Esophagus muscularis mucosa (tissue), 4 donors: Measurements from ENCODE around the gene EEF1E1. TPM values are rescaled to one million over a fixed set of nuclear protein-coding genes. Genes with fewer than 3 reads are reported as not detected.

Experiments
- DNase-seq: peaks from one replicate; pipeline ENCODE4 v3.0.0-alpha.2; 2017; ENCODE audit errors: extremely low spot score
- H3K27ac ChIP-seq, 4 donors: fragments of 200-600 bp; sonication (generic); replicated peaks in 1 of 4; 1 replicate in 3 of 4; 2 replicates in 1 of 4; pipeline ENCODE4 v1.5.1; 2016 to 2019; ENCODE audit warnings: mild to moderate bottlenecking in 1 of 4
- H3K27me3 ChIP-seq, 4 donors: fragments of 200-600 bp; sonication (generic); one replicate each; pipeline versions ENCODE4 v1.5.1 to v1.6.0; 2016 to 2019
- H3K36me3 ChIP-seq, 4 donors: fragments of 200-600 bp; sonication (generic); one replicate each; pipeline ENCODE4 v1.5.1; 2016 to 2019
- H3K4me1 ChIP-seq, 4 donors: fragments of 200-600 bp; sonication (generic); one replicate each; pipeline ENCODE4 v1.5.1; 2016 to 2019
- H3K4me3 ChIP-seq, 4 donors: fragments of 200-600 bp; sonication (generic); 1 replicate in 2 of 4; 2 replicates in 2 of 4; pipeline ENCODE4 v1.5.1; 2016 to 2019; ENCODE audit warnings: mild to moderate bottlenecking in 4 of 4, moderate library complexity in 1 of 4
- H3K9me3 ChIP-seq, 4 donors: fragments of 200-600 bp; sonication (generic); 1 replicate in 3 of 4; 2 replicates in 1 of 4; pipeline ENCODE4 v1.5.1; 2016 to 2019
- EP300 ChIP-seq: sonication (generic); formaldehyde crosslinking; IDR thresholded peaks from one replicate; pipeline ENCODE4 v1.6.1; 2017; ENCODE audit warnings: antibody characterized with exemption
- POLR2A ChIP-seq: fragments of 450-650 bp; IDR thresholded peaks from one replicate; pipeline ENCODE4 v1.6.1; 2017; ENCODE audit warnings: antibody characterized with exemption, moderate library complexity, mild to moderate bottlenecking, low read depth
- POLR2AphosphoS5 ChIP-seq, 2 donors: sonication (generic); formaldehyde crosslinking; IDR thresholded peaks; one replicate each; pipeline ENCODE4 v1.6.1; 2017; ENCODE audit warnings: antibody characterized with exemption in 2 of 2
- WGBS: methylation state at CpG from one replicate; pipeline ENCODE4 v1.1.5; 2018; 5-methylcytosine and 5-hydroxymethylcytosine counted together
- intact Hi-C: fragments of 100-400 bp; cut with DNase I; formaldehyde crosslinking; loops from one replicate; pipeline ENCODE4 v1.15.1; 2023
- total RNA-seq, 4 donors: library from RNA; depleted of rRNA; stranded (reverse); fragments of >200 nt; gene quantifications; one replicate each; pipeline versions ENCODE4 v1.1.0 to v1.2.1, GENCODE V29; 2016
- TF ChIP-seq, protein P1 (sequence below), 3 experiments: fragments of 200-600 bp in 2 of 3; fragments of 450-650 bp in 1 of 3; sonication (generic) in 2 of 3; IDR thresholded peaks; one replicate each; pipeline ENCODE4 v1.5.1; 2017 to 2019; ENCODE audit warnings: antibody characterized with exemption in 3 of 3, mild to moderate bottlenecking in 2 of 3, moderate library complexity in 1 of 3

The EEF1E1 gene
- total RNA-seq, 4 donors from 2014 or later: 25.2 to 45.2 (median 37.1) TPM

DNA sequence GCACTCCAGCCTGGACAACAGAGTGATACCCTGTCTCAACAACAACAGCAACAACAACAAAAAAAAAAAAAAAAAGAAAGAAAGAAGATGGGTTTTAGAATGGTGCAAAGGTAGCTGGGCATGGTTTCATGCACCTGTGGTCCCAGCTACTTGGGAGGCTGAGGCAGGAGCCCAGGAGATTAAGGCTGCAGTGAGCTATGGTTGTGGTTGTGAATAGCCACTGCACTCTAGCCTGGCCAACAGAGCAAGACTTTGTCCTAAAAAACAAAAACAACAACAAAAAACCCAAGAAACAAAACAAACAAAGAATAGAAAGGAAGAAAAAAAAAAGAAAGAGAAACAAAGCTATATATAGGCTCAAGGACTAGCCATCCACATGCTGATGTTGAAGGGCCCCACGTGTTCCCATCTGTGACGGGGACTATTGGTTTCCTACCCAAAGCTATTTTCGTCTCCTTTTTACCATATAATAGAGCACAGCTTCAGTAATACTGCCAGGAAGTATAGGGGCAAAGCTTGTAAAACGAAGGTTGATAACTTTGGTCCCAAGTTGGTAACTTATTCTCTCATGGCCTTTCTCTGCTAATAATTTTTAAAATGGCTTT, 7.9 kb upstream of the EEF1E1 start:
- Histone ChIP-seq H3K27me3 (peaks cover 0 to 41% (median 0%) of the 10 kb centered on the region in 4 donors), H3K36me3 (no peaks in the 10 kb centered on the region), H3K9me3 (no peaks in the 10 kb centered on the region), H3K27ac (no peak overlapping the region), H3K4me1 (no peaks in the 10 kb centered on the region), H3K4me3 (no peak overlapping the region)
- TF ChIP-seq POLR2AphosphoS5 (IDR thresholded peaks at IDR 0.05) (no peak), POLR2A (no peak), EP300 (no peak)
- TF ChIP-seq, protein P1, sequence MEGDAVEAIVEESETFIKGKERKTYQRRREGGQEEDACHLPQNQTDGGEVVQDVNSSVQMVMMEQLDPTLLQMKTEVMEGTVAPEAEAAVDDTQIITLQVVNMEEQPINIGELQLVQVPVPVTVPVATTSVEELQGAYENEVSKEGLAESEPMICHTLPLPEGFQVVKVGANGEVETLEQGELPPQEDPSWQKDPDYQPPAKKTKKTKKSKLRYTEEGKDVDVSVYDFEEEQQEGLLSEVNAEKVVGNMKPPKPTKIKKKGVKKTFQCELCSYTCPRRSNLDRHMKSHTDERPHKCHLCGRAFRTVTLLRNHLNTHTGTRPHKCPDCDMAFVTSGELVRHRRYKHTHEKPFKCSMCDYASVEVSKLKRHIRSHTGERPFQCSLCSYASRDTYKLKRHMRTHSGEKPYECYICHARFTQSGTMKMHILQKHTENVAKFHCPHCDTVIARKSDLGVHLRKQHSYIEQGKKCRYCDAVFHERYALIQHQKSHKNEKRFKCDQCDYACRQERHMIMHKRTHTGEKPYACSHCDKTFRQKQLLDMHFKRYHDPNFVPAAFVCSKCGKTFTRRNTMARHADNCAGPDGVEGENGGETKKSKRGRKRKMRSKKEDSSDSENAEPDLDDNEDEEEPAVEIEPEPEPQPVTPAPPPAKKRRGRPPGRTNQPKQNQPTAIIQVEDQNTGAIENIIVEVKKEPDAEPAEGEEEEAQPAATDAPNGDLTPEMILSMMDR (IDR thresholded peaks at IDR 0.05): no peak
- DNase-seq: peak; percentile 26
- intact Hi-C loops: no loop called here
- 73% methylated on average over 4 of the region's 4 CpGs for WGBS

DNA sequence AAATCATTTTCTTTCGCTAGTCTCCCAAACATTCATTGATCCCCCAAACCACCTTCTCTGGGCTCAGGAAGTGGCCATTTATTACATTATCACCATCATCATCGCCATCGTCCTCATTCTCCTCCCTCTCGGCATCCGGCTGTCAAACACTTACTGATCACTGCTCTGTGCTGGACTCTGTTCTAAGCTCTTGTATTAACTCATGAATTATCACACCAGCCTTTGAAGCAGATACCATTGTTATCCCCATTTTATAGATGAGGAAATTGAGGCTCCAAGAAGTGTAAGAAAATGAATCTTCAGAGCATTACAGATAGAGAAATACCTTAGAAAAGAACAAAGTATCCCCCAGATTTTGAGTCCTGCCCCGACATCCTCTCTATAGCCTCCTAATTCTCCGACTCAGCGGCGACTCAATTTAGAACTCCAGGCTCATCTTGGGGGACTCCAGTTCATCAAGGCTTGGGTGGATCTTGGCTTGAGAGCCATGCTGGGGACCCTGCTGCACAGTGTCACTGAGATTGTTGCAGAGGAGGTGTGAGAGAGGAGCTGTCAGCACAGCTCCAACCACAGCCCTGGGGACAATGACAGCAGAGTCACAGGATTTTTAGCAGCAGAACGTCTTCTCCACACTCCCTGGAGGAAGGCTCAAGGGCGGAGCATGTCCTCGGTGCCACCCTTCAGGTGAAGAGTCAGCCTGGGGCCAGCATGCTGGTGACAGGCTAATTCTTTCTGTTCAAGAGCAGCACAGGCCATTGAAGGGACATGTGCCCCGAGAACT, 6.6 kb upstream of the EEF1E1 start:
- Histone ChIP-seq H3K36me3 (no peaks in the 10 kb centered on the region), H3K4me1 (no peaks in the 10 kb centered on the region), H3K4me3 (no peak overlapping the region), H3K9me3 (no peaks in the 10 kb centered on the region), H3K27ac (no peak overlapping the region), H3K27me3 (peaks cover 0 to 41% (median 0%) of the 10 kb centered on the region in 4 donors)
- peak; percentile 87 for DNase-seq
- TF ChIP-seq, protein P1 (IDR thresholded peaks at IDR 0.05): no peak
- TF ChIP-seq EP300 (no peak), POLR2A (no peak), POLR2AphosphoS5 (IDR thresholded peaks at IDR 0.05) (no peak)
- WGBS: 74% methylated on average over 10 of the region's 13 CpGs
- intact Hi-C loops: no loop called here

DNA sequence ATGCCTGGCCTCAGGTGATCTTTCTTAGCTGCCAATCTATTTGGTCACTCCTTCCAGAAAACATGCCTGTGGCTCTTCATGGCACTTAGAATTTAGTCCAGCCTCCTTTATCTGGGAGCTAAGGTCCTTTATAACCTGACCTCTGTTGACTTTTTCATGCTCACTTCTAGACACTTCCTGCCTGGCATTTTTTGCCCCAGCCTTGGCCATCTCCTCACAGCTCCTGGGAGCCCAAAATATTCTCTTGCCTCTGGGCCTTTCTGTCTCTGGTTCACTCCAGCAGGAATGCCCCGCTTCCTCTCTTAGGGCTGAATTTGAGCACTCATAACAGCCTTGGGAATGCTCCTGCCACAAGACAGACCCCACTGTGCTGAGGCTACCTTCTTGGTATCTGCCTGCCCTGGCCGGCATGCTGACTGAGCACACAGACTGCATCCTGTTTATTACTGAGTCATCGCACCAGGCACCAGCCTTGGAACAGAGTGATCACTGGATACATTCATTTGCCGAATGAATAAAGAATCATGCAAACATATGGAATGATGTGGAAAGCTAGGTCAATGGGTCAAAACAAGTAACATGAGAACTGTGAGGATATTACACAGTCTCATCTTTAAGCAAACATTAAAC, 5.8 kb upstream of the EEF1E1 start:
- no peak overlapping the region for H3K27ac ChIP-seq
- no peaks in the 10 kb centered on the region for H3K36me3 ChIP-seq
- 69% methylated on average over 4 of the region's 4 CpGs for WGBS
- H3K9me3 ChIP-seq: no peaks in the 10 kb centered on the region
- H3K27me3 ChIP-seq: peaks cover 0 to 41% (median 0%) of the 10 kb centered on the region in 4 donors
- H3K4me3 ChIP-seq: no peak overlapping the region
- intact Hi-C loops: no loop called here
- DNase-seq: peak; percentile 62
- TF ChIP-seq POLR2A: no peak
- TF ChIP-seq, protein P1 (IDR thresholded peaks at IDR 0.05): no peak
- no peak for TF ChIP-seq POLR2AphosphoS5 (IDR thresholded peaks at IDR 0.05)
- no peak for TF ChIP-seq EP300
- H3K4me1 ChIP-seq: no peaks in the 10 kb centered on the region

DNA sequence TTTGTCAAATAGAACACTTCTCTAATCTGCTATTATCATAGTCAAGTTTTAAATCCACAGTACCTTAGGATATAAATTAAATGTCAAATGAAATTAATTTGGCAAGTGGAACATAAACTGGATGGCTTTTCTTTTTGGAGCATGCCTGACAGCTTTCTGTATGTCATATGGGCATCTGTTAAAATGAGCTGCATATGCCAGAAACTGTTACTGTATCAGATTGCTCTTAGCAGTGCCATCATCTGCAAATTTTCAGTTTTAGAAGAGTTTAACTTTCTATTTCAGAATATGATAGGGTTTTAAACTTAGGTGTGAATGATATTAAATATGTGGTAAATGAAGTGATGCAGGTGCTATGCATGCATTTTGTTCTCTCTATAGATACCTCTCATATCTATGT, 3.4 kb upstream of the EEF1E1 start:
- H3K27ac ChIP-seq: no peak overlapping the region
- intact Hi-C loops: no loop called here

More for the DNA sequence above, 3.4 kb upstream of the EEF1E1 start:
- no peak overlapping the region for H3K4me3 ChIP-seq
- DNase-seq: no peak
- TF ChIP-seq EP300: no peak
- no peak for TF ChIP-seq POLR2AphosphoS5 (IDR thresholded peaks at IDR 0.05)
- TF ChIP-seq, protein P1 (IDR thresholded peaks at IDR 0.05): no peak
- no peak for TF ChIP-seq POLR2A
- peaks cover 7 to 16% (median 14%) of the 10 kb centered on the region in 4 donors for H3K4me1 ChIP-seq
- H3K9me3 ChIP-seq: no peaks in the 10 kb centered on the region
- H3K36me3 ChIP-seq: no peaks in the 10 kb centered on the region
- H3K27me3 ChIP-seq: peaks cover 0 to 34% (median 0%) of the 10 kb centered on the region in 4 donors
